Measurements from ENCODE around the gene SMAD2.

DNA sequence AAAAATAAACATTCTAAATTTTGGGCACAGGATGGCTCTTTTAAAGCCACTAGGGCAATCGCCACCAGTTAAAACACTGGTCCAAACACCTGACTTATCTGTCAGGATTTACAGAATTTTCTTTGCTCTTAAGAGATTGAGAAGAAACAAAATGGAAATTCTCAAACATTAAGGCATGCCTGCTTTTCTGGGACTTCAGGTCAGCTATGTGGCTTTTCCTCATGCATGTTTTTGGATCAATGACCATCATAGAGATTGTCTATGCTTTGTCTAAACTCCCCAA, 112.7 kb downstream of the SMAD2 start:
- TF ChIP-seq, protein P1, sequence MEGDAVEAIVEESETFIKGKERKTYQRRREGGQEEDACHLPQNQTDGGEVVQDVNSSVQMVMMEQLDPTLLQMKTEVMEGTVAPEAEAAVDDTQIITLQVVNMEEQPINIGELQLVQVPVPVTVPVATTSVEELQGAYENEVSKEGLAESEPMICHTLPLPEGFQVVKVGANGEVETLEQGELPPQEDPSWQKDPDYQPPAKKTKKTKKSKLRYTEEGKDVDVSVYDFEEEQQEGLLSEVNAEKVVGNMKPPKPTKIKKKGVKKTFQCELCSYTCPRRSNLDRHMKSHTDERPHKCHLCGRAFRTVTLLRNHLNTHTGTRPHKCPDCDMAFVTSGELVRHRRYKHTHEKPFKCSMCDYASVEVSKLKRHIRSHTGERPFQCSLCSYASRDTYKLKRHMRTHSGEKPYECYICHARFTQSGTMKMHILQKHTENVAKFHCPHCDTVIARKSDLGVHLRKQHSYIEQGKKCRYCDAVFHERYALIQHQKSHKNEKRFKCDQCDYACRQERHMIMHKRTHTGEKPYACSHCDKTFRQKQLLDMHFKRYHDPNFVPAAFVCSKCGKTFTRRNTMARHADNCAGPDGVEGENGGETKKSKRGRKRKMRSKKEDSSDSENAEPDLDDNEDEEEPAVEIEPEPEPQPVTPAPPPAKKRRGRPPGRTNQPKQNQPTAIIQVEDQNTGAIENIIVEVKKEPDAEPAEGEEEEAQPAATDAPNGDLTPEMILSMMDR (IDR thresholded peaks at IDR 0.05), result no peak
- no peak for TF ChIP-seq ZFX (IDR thresholded peaks at IDR 0.05; ENCODE audit: borderline replicate concordance)

Data from 22Rv1 (cell line).